Measurements from ENCODE around the gene IFNAR1. TPM values are rescaled to one million over a fixed set of nuclear protein-coding genes. Genes with fewer than 3 reads are reported as not detected.

Gene IFNAR1
- total RNA-seq, 1 donor from 2014 or later, result 8.2 TPM

DNA sequence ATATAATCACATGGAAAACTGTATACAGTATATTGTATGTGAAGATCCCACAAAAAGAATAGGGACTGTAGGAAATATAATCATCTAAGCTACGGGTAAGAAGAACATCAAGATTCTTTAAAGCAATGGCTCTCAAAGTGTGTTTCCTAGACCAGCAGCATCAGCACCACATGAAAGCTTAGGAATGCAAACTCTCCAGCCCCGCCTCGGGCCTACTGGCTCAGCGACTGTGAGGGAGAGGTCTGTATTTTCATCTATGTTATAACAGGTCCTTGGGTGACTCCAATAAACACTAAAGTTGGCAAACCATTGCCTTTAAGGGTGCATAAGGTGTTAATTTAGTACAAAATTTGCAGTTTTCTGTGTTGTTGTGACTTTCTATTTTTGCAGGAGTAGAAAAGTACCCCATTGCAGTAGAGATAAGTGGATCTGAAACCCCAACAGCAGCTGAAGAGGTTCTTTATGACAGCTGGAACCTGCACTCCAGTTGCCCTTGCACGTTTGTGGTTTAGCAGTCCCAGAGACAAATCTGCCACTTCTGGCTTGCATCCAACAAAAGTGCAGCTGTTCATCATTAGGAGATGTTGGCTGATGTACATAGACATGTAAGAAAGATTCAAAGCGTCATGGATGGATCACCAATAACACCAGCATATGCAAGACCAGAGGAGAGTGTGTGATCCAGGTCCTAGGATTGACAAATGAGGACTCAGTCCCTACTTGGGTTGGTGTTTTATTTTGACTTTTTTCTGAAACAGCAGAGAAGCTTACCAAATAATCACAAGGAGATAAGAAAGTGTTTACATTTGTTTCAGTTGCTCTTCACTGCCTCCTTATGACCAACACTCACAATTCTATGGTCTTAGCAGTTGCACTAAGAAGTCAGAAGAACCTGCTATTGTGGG, 15.9 kb upstream of the IFNAR1 start:
- TF ChIP-seq, protein P1, sequence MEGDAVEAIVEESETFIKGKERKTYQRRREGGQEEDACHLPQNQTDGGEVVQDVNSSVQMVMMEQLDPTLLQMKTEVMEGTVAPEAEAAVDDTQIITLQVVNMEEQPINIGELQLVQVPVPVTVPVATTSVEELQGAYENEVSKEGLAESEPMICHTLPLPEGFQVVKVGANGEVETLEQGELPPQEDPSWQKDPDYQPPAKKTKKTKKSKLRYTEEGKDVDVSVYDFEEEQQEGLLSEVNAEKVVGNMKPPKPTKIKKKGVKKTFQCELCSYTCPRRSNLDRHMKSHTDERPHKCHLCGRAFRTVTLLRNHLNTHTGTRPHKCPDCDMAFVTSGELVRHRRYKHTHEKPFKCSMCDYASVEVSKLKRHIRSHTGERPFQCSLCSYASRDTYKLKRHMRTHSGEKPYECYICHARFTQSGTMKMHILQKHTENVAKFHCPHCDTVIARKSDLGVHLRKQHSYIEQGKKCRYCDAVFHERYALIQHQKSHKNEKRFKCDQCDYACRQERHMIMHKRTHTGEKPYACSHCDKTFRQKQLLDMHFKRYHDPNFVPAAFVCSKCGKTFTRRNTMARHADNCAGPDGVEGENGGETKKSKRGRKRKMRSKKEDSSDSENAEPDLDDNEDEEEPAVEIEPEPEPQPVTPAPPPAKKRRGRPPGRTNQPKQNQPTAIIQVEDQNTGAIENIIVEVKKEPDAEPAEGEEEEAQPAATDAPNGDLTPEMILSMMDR (IDR thresholded peaks at IDR 0.05; ENCODE audit: insufficient read depth, low read length, severe bottlenecking), result no peak
- DNase-seq (ENCODE audit: low read depth) (no peak), FAIRE-seq (no peak)

DNA sequence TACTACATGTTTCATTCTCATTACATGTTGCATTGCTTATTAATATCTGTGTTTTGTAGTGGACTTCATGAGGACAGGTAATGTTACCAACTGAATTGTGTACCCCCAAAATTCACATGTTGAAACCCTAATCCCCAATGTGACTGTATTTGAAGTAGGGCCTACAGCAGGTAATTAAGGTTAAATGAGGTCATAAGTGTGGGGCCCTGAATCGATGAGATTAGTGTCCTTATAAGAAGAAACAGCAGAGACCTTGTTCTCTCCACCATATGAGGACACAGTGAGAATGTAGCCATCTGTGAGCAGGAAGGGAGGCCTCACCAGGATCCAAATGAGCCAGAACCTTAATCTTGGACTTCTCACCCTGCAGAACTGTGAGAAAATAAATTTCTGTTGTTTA, 15.0 kb upstream of the IFNAR1 start:
- H3K4me3 ChIP-seq (ENCODE audit: low read depth, low read length), result no peak overlapping the region
- TF ChIP-seq, protein P1 (IDR thresholded peaks at IDR 0.05; ENCODE audit: insufficient read depth, low read length, severe bottlenecking), result no peak
- no peak for DNase-seq (ENCODE audit: low read depth)
- H3K36me3 ChIP-seq (ENCODE audit: control insufficient read depth, insufficient read depth, low read length), result no peaks in the 10 kb centered on the region
- FAIRE-seq, result no peak
- no peaks in the 10 kb centered on the region for H3K27me3 ChIP-seq (ENCODE audit: control insufficient read depth, insufficient read depth, low read length)

More for the DNA sequence above, 15.9 kb upstream of the IFNAR1 start:
- H3K4me3 ChIP-seq (ENCODE audit: low read depth, low read length), result no peak overlapping the region
- no peaks in the 10 kb centered on the region for H3K36me3 ChIP-seq (ENCODE audit: control insufficient read depth, insufficient read depth, low read length)
- H3K27me3 ChIP-seq (ENCODE audit: control insufficient read depth, insufficient read depth, low read length), result no peaks in the 10 kb centered on the region

DNA sequence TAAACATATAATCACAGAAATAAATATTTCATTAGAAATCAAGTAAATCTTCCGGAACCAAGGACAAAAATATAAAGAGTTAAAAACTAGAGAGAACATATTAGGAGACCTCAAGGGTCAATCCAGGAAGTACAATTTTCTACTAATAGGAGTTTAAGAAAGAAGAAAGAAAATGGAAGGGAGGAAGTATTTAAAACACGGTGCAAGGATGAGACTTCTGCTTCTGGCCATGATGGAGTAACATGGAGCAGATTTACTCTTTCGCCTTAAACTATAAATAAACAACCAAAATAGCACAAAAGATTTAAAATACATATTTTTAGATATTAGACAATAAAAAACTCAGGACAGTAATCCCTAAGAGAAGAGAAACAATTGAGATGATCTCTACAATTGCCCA, 12.6 kb upstream of the IFNAR1 start:
- TF ChIP-seq, protein P1 (IDR thresholded peaks at IDR 0.05; ENCODE audit: insufficient read depth, low read length, severe bottlenecking), result no peak
- DNase-seq (ENCODE audit: low read depth), result no peak
- H3K4me3 ChIP-seq (ENCODE audit: low read depth, low read length), result no peak overlapping the region
- FAIRE-seq, result no peak
- no peaks in the 10 kb centered on the region for H3K27me3 ChIP-seq (ENCODE audit: control insufficient read depth, insufficient read depth, low read length)
- no peaks in the 10 kb centered on the region for H3K36me3 ChIP-seq (ENCODE audit: control insufficient read depth, insufficient read depth, low read length)

DNA sequence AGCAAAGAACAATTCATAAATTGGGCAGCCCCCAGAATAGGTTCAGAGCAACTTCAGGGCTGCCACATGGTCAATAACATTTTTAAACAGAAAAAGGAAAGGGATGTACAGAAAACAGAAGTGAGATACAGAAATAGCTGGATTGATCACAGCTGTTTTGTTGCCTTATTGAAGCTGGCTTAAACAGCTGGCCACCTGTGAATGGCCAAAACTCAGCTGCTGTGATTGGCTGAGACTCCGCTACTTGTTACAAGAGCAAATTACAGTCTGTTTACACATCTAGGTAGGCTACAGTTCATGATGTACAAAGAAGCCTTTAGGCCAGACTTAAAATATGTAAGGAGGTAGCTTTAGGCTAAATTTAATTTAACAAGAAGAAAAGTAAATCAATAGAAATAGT, 11.6 kb upstream of the IFNAR1 start:
- no peaks in the 10 kb centered on the region for H3K36me3 ChIP-seq (ENCODE audit: control insufficient read depth, insufficient read depth, low read length)
- TF ChIP-seq, protein P1 (IDR thresholded peaks at IDR 0.05; ENCODE audit: insufficient read depth, low read length, severe bottlenecking), result no peak
- FAIRE-seq, result no peak
- no peak overlapping the region for H3K4me3 ChIP-seq (ENCODE audit: low read depth, low read length)
- DNase-seq (ENCODE audit: low read depth), result no peak
- no peaks in the 10 kb centered on the region for H3K27me3 ChIP-seq (ENCODE audit: control insufficient read depth, insufficient read depth, low read length)

DNA sequence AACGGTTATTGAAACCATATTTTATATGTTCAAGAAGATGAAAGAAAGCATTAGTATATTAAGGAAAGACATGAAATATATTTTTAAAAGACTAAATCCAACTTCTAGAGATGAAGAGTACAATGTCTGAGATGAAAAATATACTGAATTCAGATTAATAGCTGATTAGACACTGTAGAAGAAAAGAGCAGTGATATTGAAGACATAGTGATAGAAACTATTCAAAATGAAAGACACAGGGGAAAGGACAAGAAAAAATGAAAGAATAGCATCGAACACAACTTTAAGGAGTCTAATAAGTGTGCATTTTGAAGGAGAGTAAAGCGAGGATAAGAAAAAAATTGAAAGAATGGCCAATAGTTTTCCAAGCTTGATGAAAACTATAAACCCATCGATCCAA, 11.2 kb upstream of the IFNAR1 start:
- TF ChIP-seq, protein P1 (IDR thresholded peaks at IDR 0.05; ENCODE audit: insufficient read depth, low read length, severe bottlenecking), result no peak
- FAIRE-seq (no peak), DNase-seq (ENCODE audit: low read depth) (no peak)
- H3K27me3 ChIP-seq (ENCODE audit: control insufficient read depth, insufficient read depth, low read length), result no peaks in the 10 kb centered on the region
- no peak overlapping the region for H3K4me3 ChIP-seq (ENCODE audit: low read depth, low read length)
- H3K36me3 ChIP-seq (ENCODE audit: control insufficient read depth, insufficient read depth, low read length), result no peaks in the 10 kb centered on the region

Measured in bronchial epithelial cell (primary cell).